Sigmoid colon (tissue), 4 donors: ENCODE results near the gene UBXN7.

ENCODE experiments used
- EP300 ChIP-seq, 4 donors: sonication (generic); formaldehyde crosslinking; IDR thresholded peaks; one replicate each; pipeline ENCODE4 v1.6.1; 2017; ENCODE audit warnings: antibody characterized with exemption in 4 of 4
- POLR2A ChIP-seq, 2 donors: fragments of 450-650 bp; IDR thresholded peaks; one replicate each; pipeline ENCODE4 v1.6.1; 2016; ENCODE audit warnings: antibody characterized with exemption in 2 of 2, mild to moderate bottlenecking in 2 of 2, moderate library complexity in 2 of 2
- POLR2AphosphoS5 ChIP-seq, 4 donors: sonication (generic); formaldehyde crosslinking; IDR thresholded peaks; one replicate each; pipeline ENCODE4 v1.6.1; 2017; ENCODE audit warnings: antibody characterized with exemption in 4 of 4
- TF ChIP-seq, protein P1 (sequence below), 4 experiments: fragments of 450-650 bp in 3 of 4; fragments of 200-600 bp in 1 of 4; IDR thresholded peaks; one replicate each; pipeline ENCODE4 v1.5.1; 2016 to 2019; ENCODE audit warnings: antibody characterized with exemption in 4 of 4, mild to moderate bottlenecking in 3 of 4, moderate library complexity in 2 of 4

DNA sequence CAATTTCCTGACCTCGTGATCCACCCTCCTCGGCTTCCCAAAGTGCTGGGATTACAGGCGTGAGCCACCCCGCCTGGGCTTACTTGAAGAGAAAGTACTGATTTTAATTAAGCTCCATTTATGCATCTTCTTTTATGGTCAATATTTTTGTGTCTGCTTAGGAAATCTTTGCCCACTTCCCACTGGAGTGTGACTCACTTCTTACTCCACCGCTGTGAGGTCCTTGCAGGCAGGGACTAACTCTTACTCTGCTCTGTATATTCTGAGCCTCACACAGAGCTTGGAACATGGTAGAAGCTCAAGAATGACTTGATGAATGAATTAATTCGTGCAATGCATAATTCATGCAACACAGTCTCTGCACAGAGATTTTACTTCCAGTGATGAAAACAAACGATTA is 91.1 kb downstream of the UBXN7 start:
- TF ChIP-seq, protein P1, sequence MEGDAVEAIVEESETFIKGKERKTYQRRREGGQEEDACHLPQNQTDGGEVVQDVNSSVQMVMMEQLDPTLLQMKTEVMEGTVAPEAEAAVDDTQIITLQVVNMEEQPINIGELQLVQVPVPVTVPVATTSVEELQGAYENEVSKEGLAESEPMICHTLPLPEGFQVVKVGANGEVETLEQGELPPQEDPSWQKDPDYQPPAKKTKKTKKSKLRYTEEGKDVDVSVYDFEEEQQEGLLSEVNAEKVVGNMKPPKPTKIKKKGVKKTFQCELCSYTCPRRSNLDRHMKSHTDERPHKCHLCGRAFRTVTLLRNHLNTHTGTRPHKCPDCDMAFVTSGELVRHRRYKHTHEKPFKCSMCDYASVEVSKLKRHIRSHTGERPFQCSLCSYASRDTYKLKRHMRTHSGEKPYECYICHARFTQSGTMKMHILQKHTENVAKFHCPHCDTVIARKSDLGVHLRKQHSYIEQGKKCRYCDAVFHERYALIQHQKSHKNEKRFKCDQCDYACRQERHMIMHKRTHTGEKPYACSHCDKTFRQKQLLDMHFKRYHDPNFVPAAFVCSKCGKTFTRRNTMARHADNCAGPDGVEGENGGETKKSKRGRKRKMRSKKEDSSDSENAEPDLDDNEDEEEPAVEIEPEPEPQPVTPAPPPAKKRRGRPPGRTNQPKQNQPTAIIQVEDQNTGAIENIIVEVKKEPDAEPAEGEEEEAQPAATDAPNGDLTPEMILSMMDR (IDR thresholded peaks at IDR 0.05) = no peak
- TF ChIP-seq POLR2AphosphoS5 (IDR thresholded peaks at IDR 0.05) = no peak
- no peak for TF ChIP-seq EP300 (IDR thresholded peaks at IDR 0.05)
- TF ChIP-seq POLR2A (IDR thresholded peaks at IDR 0.05) = no peak
